Kidney capillary endothelial cell (primary cell): ENCODE results near the gene CDH22.

Source experiments
- DNase-seq: peaks from one replicate; pipeline ENCODE4 v3.0.0-alpha.2; 2018; ENCODE audit warnings: low spot score

Gene CDH22

GRCh38 chr20:46139908-46140482, 168.3 kb downstream of the CDH22 start:
- DNase-seq: no peak

GRCh38 chr20:46139266-46139889, 168.9 kb downstream of the CDH22 start:
- DNase-seq: no peak

GRCh38 chr20:46137816-46138215, 170.5 kb downstream of the CDH22 start:
- DNase-seq: no peak

- no peak for DNase-seq
Measured at GRCh38 chr20:46135856-46136633, 172.3 kb downstream of the CDH22 start.

GRCh38 chr20:46134716-46135115, 173.6 kb downstream of the CDH22 start:
- DNase-seq: no peak

- DNase-seq: no peak
Measured at GRCh38 chr20:46133886-46134654, 174.2 kb downstream of the CDH22 start.

- DNase-seq: peak; percentile 64
Measured at GRCh38 chr20:46132705-46133120, 175.6 kb downstream of the CDH22 start.

GRCh38 chr20:46131396-46131795, 176.9 kb downstream of the CDH22 start:
- DNase-seq: no peak

- no peak for DNase-seq
Measured at GRCh38 chr20:46130534-46130933, 177.8 kb downstream of the CDH22 start.

GRCh38 chr20:46129955-46130481, 178.3 kb downstream of the CDH22 start:
- DNase-seq: no peak

GRCh38 chr20:46128310-46129151, 179.8 kb downstream of the CDH22 start:
- no peak for DNase-seq

GRCh38 chr20:46127396-46128010, 180.8 kb downstream of the CDH22 start:
- no peak for DNase-seq

- no peak for DNase-seq
Measured at GRCh38 chr20:46126440-46127056, 181.8 kb downstream of the CDH22 start.
